SU-DHL-6 (cell line): ENCODE data around the gene BRSK1.

Experiments
- CTCF ChIP-seq: fragments of 200-600 bp; sonication (generic); IDR thresholded peaks from one replicate; pipeline ENCODE4 v1.5.1; 2017; ENCODE audit warnings: antibody characterized with exemption, mild to moderate bottlenecking, low read length, moderate library complexity; ENCODE audit not compliant: insufficient read depth, poor library complexity, severe bottlenecking
- EZH2phosphoT487 ChIP-seq: fragments of 200-600 bp; sonication (generic), shearing (Covaris generic); conservative IDR thresholded peaks from 2 replicates; pipeline ENCODE4 v1.6.1; 2018; ENCODE audit warnings: mild to moderate bottlenecking, antibody characterized with exemption, low read length, moderate library complexity, mixed read lengths

- TF ChIP-seq CTCF (no peak), EZH2phosphoT487 (no peak)
These were observed 39.7 kb upstream of the BRSK1 start for GRCh38 chr19:55244004-55244680.
